RCC 7860 (cell line): ENCODE results near the gene MCM5.
"Not testable (repeated sequence)": the region's sequence is repeated elsewhere in the genome, so short reads cannot be mapped to it uniquely, and the experiment has no call there.

ENCODE experiments used
- DNase-seq: peaks from one replicate; pipeline ENCODE4 v3.0.0-alpha.2; 2015; ENCODE audit warnings: low spot score
- FAIRE-seq: peaks from 2 replicates; lab custom pipeline; 2012; peaks lifted over from hg19 to GRCh38; lab: Jason Lieb, UNC

MCM5 gene

DNA sequence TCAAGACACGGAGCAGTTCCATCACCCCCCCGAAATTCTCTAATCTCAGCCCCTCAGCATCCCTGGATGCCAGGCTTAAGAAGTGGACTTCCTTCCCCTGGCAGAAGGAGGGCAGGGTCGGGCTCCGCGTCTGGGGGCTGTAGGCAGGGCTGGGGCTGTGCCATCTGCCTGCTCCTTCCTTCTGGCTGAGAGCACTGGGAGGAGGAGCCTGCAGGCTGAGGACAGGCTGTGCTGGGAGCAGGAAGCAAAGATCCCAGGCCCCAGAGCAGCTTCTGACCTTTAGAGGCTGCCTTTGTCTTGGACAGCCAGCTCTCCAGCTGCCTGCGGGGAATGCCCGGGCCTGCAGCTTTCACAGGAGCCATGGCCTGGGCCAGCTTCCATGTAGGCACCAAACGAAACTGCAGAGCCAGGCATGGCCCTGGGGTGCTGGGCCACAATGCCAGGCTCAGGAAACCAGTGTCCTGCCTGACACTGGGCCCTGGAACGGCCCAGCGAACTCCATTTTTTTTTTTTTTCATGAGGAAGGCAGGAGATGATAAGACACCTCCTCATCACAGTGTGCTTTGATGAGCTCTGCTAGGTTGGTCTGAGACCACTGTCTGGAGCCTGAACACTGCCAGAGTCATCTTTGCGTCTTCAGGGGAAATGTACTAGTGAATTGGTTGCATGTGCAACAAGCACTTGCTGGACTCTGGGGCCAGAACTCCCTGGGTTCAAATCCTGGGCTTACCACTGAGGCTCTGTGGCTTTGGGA, 67.9 kb downstream of the MCM5 start:
- DNase-seq (no peak), FAIRE-seq (no peak)

DNA sequence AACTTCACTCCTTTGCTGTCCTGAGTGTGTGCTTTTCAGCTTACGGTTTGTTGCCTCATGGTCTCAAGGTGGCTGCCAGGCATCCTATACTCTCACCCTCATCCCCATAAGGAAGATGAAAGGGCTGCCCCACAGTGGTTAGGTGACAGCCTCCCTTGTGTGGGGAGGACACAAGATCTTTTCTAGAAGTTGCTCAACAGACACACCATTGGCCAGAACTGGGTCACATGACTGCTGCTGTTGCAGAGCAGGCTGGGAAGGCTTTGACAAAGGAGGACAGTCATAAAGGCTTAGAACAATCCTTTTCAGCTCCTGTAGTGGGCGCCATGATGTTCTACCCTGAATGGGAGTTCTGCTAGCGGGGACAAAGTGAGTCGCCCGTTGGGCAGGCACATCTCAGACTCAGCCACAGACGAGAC, 71.0 kb downstream of the MCM5 start:
- peak; percentile 54 for DNase-seq
- no peak for FAIRE-seq

DNA sequence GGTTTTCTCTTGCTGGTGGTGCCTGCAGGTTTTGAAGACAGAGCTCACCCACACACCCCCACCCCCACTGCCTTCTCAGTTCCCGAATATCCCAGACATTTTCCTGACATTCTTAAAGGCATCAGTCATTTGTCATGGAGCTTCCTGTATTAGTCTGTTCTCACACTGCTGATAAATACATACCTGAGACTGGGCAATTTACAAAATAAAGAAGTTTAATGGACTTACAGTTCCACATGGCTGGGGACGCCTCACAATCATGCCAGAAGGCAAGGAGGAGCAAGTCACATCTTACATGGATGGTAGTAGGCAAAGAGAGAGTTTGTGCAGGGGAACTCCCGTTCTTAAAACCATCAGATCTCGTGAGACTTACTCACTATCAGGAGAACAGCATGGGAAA, 71.6 kb downstream of the MCM5 start:
- DNase-seq, result peak; percentile 51
- not testable (repeated sequence) for FAIRE-seq

DNA sequence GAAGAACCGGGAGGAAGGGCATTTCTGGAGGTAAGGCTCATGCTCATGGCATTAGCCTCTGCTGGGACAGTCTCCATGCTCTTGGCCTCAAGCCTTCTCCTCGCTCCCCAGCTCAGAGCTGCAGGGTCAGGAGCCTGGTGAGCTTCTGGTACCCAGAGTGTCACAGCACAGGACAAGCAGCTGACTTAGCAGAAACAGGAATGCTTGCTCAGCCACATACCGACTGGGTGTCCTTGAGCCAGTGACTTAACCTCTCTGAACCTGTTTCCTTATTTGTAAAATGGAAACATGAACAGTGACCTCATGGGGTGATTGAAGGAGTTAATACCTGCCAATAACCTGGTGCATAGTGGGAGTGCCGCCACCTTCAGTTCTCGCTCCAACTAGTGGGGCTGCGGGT, 72.5 kb downstream of the MCM5 start:
- DNase-seq (no peak), FAIRE-seq (no peak)

DNA sequence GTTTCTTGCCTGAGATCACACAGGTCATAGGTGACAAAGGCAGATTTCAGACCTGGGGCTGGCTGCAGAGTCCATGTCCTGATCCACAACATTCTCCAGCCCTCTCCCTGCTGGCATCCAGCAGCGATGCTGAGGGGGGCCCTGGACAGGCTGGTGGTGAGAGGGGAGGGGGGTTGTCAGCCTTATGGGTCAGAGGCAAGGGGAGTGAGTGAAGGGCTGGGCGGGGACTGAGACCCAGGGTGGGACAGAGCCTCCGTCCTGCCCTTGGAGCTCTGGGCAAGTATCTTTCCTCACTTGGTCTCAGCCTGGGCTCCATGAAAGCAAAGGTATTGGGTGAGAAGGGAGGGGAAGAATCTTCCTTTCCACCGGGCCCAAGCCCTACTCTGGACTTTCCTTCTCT, 74.0 kb downstream of the MCM5 start:
- DNase-seq, result no peak
- FAIRE-seq, result no peak
